GM21423 (cell line): ENCODE data around the gene ABCB7.
A peak's percentile ranks its signal among the peaks of the same experiment; 100 is the strongest.
"Not testable (repeated sequence)": the region's sequence is repeated elsewhere in the genome, so short reads cannot be mapped to it uniquely, and the experiment has no call there.

Source experiments
- ATAC-seq: cut with Tn5 transposase; IDR thresholded peaks from one replicate; pipeline ENCODE4 v1.9.1; 2021; ENCODE audit warnings: mild to moderate bottlenecking, moderate library complexity; ENCODE audit not compliant: unreplicated experiment

ABCB7 gene

DNA sequence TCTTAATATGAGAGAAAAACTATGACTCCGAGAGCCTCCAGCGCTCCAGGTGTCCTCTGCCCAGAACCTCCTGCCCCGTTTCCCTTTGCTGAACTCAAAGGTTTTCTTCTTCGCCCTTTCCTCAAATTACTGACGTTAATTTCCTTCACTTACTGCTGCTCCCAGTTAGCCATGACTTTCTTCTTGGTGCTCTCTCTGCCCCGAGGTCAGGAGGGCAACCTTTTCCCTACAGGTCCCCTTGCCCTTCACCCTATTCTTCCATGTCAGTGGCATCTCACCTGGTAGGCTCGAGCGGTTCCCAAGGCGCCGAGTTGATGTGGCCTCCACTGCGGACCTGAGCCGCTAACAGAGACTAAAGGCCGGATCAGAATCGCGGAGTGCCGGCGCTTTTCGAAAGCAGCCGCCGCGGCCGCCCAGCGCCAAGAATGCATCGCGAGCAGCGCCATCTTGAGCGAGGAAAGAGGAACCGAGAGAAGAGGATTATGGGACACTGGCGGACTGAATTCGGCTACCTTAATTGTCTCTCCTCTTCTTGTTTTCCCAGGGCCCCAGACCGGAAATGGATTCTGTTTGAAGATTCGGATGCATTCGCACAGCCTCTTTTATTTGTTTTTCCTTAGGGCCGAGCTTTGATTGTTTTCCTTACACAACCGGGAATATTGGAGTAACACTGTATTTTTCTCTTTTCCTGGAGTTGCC lies at the start of gene ABCB7:
TSS of gene ABCB7 (minus strand) at position 457 of the 699 bp plus-strand sequence. CDS start at position 446, 11 bp downstream.
- ATAC-seq, result peak; percentile 92

DNA sequence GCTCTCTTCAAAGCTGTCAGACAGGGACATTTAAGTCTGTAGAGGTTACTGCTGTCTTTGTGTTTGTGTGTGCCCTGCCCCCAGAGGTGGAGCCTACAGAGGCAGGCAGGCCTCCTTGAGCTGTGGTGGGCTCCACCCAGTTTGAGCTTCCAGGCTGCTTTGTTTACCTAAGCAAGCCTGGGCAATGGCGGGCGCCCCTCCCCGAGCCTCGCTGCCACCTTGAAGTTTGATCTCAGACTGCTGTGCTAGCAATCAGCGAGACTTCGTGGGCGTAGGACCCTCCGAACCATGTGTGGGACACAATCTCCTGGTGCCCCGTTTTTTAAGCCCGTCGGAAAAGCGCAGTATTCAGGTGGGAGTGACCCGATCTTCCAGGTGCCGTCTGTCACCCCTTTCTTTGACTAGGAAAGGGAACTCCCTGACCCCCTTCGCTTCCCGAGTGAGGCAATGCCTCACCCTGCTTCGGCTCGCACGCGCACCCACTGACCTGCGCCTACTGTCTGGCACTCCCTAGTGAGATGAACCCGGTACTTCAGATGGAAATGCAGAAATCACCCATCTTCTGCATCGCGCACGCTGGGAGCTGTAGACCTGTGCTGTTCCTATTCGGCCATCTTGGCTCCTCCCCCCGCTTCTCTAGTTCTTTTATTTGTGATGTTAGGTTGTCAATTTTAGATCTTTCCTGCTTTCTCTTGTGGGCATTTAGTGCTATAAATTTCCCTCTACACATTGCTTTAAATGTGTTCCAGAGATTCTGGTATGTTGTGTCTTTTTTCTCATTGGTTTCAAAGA lies 32.5 kb upstream of the ABCB7 start:
- not testable (repeated sequence) for ATAC-seq

DNA sequence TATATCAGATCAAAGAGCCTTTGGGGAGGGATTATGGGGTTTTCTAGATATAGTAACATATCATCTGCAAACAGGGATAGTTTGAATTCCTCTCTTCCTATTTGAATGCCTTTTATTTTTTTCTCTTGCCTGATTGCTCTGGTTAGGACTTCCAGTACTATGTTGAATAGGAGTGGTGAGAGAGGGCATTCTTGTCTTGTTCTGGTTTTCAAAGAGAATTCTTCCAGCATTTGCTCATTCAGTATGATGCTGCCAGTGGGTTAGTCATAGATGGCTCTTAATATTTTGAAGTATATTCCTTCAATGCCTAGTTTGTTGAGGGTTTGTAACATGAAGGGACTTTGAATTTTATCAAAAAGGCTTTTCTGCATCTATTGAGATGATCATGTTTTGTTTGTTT lies 25.6 kb upstream of the ABCB7 start:
- no peak for ATAC-seq

GRCh38 chrX:75179536-75180293 lies 23.6 kb upstream of the ABCB7 start:
- not testable (repeated sequence) for ATAC-seq

GRCh38 chrX:75172257-75172890 lies 16.3 kb upstream of the ABCB7 start:
- not testable (repeated sequence) for ATAC-seq

- ATAC-seq, result no peak
Observed at GRCh38 chrX:75158054-75158453, 2.0 kb upstream of the ABCB7 start.

GRCh38 chrX:75156531-75156945 lies 455 bp upstream of the ABCB7 start:
- ATAC-seq, result peak; percentile 18

GRCh38 chrX:75155447-75155826 lies 646 bp downstream of the ABCB7 start:
- ATAC-seq, result peak; percentile 30

DNA sequence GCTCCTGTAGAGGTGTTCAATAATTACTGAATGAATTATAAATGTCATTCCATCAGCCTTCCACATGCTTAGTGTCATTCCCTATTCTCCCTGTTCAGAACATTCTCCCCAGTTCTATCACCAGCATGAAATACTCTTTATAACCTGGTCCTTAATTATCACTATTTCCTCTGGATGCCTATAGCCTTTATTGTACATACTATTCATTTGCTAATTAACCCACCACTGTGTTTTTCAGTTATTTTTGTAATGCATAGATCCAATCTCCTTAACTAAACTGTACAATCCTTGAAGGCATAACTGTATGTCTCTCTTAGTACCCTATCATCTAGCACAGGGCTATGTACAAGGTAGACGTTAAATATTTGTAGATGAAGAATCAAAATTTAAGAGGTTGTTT lies 1.2 kb downstream of the ABCB7 start:
- ATAC-seq, result no peak

- no peak for ATAC-seq
Observed at GRCh38 chrX:75151827-75152592, 4.1 kb downstream of the ABCB7 start.

GRCh38 chrX:75149654-75150053 lies 6.4 kb downstream of the ABCB7 start:
- no peak for ATAC-seq

- no peak for ATAC-seq
Observed at GRCh38 chrX:75132672-75133071, 23.4 kb downstream of the ABCB7 start.

GRCh38 chrX:75131973-75132627 lies 24.0 kb downstream of the ABCB7 start:
- ATAC-seq, result no peak

GRCh38 chrX:75129069-75129468 lies 27.0 kb downstream of the ABCB7 start:
- not testable (repeated sequence) for ATAC-seq

- no peak for ATAC-seq
Observed at GRCh38 chrX:75118296-75118695, 37.8 kb downstream of the ABCB7 start.

DNA sequence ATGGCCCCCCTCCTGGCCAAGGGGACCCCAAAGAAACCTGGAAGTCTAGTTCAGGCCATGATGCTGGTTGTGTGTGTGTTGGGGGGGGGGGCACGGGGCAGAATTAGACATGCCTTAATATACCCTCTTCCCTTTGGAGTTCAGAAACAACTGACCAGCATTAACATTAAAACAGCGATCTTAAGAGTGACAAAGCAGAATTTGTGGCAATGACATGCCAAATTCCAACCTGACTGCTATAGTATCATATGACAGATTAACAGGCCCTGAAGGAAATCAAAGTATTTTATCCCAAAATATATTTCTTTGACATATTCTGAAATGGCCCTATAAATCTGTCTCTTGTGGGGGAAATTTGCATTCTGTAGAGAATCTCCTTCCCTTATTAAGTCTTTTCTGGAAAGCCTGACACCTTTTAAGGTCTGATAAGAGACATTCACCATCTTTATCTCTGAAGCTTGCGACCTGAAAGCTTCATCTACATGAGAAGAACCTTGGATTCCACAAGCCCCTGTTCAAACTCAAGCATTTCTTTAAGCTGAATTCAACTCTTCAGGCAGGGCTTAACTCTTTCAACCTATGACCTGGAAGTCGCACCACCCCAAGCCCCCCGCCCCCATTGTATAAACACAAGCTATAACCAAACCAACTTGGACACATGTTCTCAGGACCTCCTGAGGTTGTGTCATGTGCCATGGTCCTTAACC lies 40.2 kb downstream of the ABCB7 start:
- ATAC-seq, result no peak

DNA sequence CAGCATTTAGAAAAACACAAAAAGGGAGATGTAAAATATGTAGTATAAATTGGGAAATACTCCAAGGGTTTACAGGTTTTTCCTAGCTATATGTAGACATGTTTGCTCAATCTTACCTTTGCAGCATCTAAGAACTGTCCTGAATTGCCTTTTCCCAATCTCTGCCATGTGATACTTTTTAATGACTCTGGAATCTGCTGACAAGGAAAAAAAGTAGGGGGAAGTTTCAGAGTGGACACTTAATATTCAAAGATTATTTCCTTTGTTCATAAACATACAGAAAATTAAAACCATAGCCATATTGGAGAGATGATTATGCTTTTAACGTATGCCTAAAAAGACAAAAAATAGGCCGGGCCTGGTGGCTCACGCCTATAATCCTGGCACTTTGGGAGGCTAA lies 41.4 kb downstream of the ABCB7 start:
- no peak for ATAC-seq

DNA sequence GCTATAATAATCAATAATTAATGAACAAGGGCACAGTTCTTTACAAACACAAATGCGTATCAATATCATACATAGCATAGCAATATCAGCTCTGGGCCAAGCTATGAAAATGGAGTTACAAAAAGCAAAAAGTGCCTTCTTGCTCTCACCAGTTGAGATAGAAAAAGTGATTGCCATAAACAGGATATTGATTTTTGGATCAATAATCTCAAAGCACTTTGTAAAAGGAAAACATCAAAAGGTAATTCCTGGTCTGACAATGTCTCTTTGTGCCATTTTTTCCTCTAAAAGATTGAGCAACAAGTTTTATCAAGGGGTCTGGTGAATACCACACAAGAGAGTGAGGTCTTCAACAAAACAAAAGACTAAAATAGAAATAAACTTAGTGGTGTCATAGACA lies 42.4 kb downstream of the ABCB7 start:
- no peak for ATAC-seq

DNA sequence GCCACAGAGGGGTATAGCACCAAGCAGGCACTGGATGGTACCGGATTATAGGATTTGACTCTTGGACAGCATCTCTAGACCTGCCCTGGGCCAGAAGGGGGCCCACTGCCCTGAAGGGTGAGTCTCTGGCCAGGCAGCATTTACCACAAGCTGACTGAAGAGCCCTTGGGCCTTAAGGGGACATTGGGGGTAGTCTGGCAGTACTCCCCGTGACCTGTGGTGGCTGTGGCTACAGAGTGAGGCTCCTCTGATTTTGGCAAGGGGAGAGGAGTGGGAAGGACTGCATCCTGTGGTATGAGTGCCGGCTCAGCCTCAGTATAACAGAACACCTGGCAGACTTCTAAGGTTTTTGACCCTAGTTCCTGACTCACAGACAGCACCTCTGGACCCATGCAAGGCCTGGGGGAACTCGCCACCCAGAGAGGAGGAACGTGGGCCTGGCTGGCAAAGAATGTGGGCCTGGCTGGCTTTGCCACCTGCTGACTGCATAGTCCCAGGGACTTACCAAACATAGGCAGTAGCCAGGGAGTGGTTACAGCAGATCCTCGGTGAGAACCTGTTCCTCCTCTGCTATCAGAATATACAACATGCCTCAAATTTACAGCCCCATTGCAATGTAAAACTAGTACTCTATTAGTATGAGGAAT lies 48.1 kb downstream of the ABCB7 start:
- no peak for ATAC-seq
